Measurements from ENCODE around the gene WNT8B. TPM values are rescaled to one million over a fixed set of nuclear protein-coding genes. Genes with fewer than 3 reads are reported as not detected.

Gene WNT8B
- total RNA-seq, 4 donors from 2014 or later, result 0.28 TPM; not detected in 3

GRCh38 chr10:100477970-100478369 lies 15.2 kb downstream of the WNT8B start:
- Histone ChIP-seq H3K4me3 (no peak overlapping the region), H3K9me3 (no peaks in the 10 kb centered on the region), H3K27ac (no peak overlapping the region), H3K27me3 (peaks cover 0 to 13% of the 10 kb centered on the region in 2 donors), H3K4me1 (no peaks in the 10 kb centered on the region), H3K36me3 (no peaks in the 10 kb centered on the region)
- intact Hi-C loops (cut with DNase I; ENCODE audit: low total_unique reads), result loop anchor here (2.0 kb wide), 1 partner anchor 29 kb away; no protein-coding TSS in a partner anchor
- DNase-seq, result no peak
- no peak for TF ChIP-seq POLR2A (IDR thresholded peaks at IDR 0.05)
- no peak for TF ChIP-seq CTCF (IDR thresholded peaks at IDR 0.05)

GRCh38 chr10:100479037-100479436 lies 16.2 kb downstream of the WNT8B start:
- Histone ChIP-seq H3K27ac (no peak overlapping the region), H3K9me3 (no peaks in the 10 kb centered on the region), H3K4me1 (no peaks in the 10 kb centered on the region), H3K27me3 (peaks cover 0 to 13% of the 10 kb centered on the region in 2 donors), H3K36me3 (no peaks in the 10 kb centered on the region), H3K4me3 (no peak overlapping the region)
- DNase-seq, result no peak
- TF ChIP-seq POLR2A (IDR thresholded peaks at IDR 0.05), result no peak
- no peak for TF ChIP-seq CTCF (IDR thresholded peaks at IDR 0.05)
- intact Hi-C loops (cut with DNase I; ENCODE audit: low total_unique reads), result loop anchor here (2.0 kb wide), 1 partner anchor 30 kb away; no protein-coding TSS in a partner anchor

GRCh38 chr10:100480002-100480401 lies 17.2 kb downstream of the WNT8B start:
- H3K4me1 ChIP-seq, result no peaks in the 10 kb centered on the region
- no peak overlapping the region for H3K27ac ChIP-seq
- no peak overlapping the region for H3K4me3 ChIP-seq
- TF ChIP-seq CTCF (IDR thresholded peaks at IDR 0.05), result no peak
- TF ChIP-seq POLR2A (IDR thresholded peaks at IDR 0.05), result no peak
- intact Hi-C loops (cut with DNase I; ENCODE audit: low total_unique reads), result no loop called here
- DNase-seq, result no peak
- H3K36me3 ChIP-seq, result no peaks in the 10 kb centered on the region
- H3K9me3 ChIP-seq, result no peaks in the 10 kb centered on the region
- peaks cover 0 to 13% of the 10 kb centered on the region in 2 donors for H3K27me3 ChIP-seq

- Histone ChIP-seq H3K4me1 (no peaks in the 10 kb centered on the region), H3K27me3 (peaks cover 0 to 13% of the 10 kb centered on the region in 2 donors), H3K4me3 (peak overlapping the region; percentile 28 to 30), H3K27ac (no peak overlapping the region), H3K36me3 (no peaks in the 10 kb centered on the region), H3K9me3 (no peaks in the 10 kb centered on the region)
- intact Hi-C loops (cut with DNase I; ENCODE audit: low total_unique reads), result no loop called here
- TF ChIP-seq POLR2A (IDR thresholded peaks at IDR 0.05), result no peak
- TF ChIP-seq CTCF (IDR thresholded peaks at IDR 0.05), result no peak
- DNase-seq, result peak; percentile 81 to 84
Measured at GRCh38 chr10:100481462-100482081, 18.8 kb downstream of the WNT8B start.

GRCh38 chr10:100482181-100482833 lies 19.5 kb downstream of the WNT8B start:
- H3K4me1 ChIP-seq, result no peaks in the 10 kb centered on the region

More at GRCh38 chr10:100482181-100482833, 19.5 kb downstream of the WNT8B start:
- Histone ChIP-seq H3K27me3 (peaks cover 0 to 13% of the 10 kb centered on the region in 2 donors), H3K4me3 (peak overlapping the region; percentile 28 to 30), H3K9me3 (no peaks in the 10 kb centered on the region), H3K36me3 (no peaks in the 10 kb centered on the region), H3K27ac (no peak overlapping the region)
- no peak for TF ChIP-seq POLR2A (IDR thresholded peaks at IDR 0.05)
- peak; percentile 39 to 63 (median 50) for TF ChIP-seq CTCF (IDR thresholded peaks at IDR 0.05)
- intact Hi-C loops (cut with DNase I; ENCODE audit: low total_unique reads), result no loop called here
- peak; percentile 25 to 52 for DNase-seq

Data from uterus (tissue), 4 donors.